ENCODE results near the gene STXBP6.

GRCh38 chr14:25001156-25001555 is 48.8 kb downstream of the STXBP6 start:
- TF ChIP-seq EGR1 (IDR thresholded peaks at IDR 0.05; ENCODE audit: borderline replicate concordance in 1 of 2, low read depth in 2 of 2, low read length in 2 of 2) (no peak), RCOR1 (conservative IDR thresholded peaks at IDR 0.05; ENCODE audit: low read depth, low read length) (no peak), CREB1 (IDR thresholded peaks at IDR 0.05; ENCODE audit: low read depth) (no peak), YBX1 (IDR thresholded peaks at IDR 0.05) (no peak), ELK1 (IDR thresholded peaks at IDR 0.05; ENCODE audit: low read depth, low read length) (no peak), CHD1 (IDR thresholded peaks at IDR 0.05; ENCODE audit: low read depth, low read length) (no peak), JUNB (IDR thresholded peaks at IDR 0.05) (no peak), EZH2 (IDR thresholded peaks at IDR 0.05; ENCODE audit: borderline replicate concordance, control insufficient read depth, low read depth, low read length) (no peak), NR2F1 (conservative IDR thresholded peaks at IDR 0.05) (no peak), SMC3 (IDR thresholded peaks at IDR 0.05; ENCODE audit: borderline replicate concordance, low read length) (no peak)
- TF ChIP-seq, protein P1, sequence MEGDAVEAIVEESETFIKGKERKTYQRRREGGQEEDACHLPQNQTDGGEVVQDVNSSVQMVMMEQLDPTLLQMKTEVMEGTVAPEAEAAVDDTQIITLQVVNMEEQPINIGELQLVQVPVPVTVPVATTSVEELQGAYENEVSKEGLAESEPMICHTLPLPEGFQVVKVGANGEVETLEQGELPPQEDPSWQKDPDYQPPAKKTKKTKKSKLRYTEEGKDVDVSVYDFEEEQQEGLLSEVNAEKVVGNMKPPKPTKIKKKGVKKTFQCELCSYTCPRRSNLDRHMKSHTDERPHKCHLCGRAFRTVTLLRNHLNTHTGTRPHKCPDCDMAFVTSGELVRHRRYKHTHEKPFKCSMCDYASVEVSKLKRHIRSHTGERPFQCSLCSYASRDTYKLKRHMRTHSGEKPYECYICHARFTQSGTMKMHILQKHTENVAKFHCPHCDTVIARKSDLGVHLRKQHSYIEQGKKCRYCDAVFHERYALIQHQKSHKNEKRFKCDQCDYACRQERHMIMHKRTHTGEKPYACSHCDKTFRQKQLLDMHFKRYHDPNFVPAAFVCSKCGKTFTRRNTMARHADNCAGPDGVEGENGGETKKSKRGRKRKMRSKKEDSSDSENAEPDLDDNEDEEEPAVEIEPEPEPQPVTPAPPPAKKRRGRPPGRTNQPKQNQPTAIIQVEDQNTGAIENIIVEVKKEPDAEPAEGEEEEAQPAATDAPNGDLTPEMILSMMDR (IDR thresholded peaks at IDR 0.05 in 2 of 3, conservative IDR thresholded peaks at IDR 0.05 in 1 of 3; ENCODE audit: control insufficient read depth in 2 of 3, extremely low read depth in 1 of 3, insufficient read depth in 1 of 3, low read depth in 3 of 3, low read length in 3 of 3), result no peak
